GM21526 (cell line): ENCODE results near the gene MYH6.
"Not testable (repeated sequence)": the region's sequence is repeated elsewhere in the genome, so short reads cannot be mapped to it uniquely, and the experiment has no call there.

Experiments
- ATAC-seq: cut with Tn5 transposase; IDR thresholded peaks from one replicate; pipeline ENCODE4 v1.9.1; 2021; ENCODE audit warnings: moderate library complexity; ENCODE audit not compliant: unreplicated experiment, low FRiP score

Gene MYH6

GRCh38 chr14:23399591-23399990 lies 8.5 kb downstream of the MYH6 start:
- ATAC-seq: no peak

DNA sequence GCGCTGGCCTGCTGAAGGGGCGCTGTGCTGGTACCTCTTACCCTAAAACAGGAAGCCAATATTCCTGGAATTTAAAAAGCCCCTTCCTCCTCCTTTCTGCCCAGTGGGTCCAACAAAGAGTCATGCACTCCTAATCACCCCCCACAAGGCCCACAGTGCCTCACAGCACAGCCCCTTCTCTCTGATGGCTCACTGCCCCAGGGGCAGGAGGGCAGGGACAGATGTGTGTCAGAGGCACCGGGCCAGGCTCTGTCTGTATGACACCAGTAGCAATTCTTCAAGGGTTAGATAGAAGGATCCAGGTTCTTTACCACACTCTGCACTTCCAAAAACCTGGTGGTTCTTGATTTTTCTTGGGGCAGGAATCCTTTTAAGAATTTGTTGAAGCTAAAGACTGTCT lies 8.9 kb downstream of the MYH6 start:
- no peak for ATAC-seq

DNA sequence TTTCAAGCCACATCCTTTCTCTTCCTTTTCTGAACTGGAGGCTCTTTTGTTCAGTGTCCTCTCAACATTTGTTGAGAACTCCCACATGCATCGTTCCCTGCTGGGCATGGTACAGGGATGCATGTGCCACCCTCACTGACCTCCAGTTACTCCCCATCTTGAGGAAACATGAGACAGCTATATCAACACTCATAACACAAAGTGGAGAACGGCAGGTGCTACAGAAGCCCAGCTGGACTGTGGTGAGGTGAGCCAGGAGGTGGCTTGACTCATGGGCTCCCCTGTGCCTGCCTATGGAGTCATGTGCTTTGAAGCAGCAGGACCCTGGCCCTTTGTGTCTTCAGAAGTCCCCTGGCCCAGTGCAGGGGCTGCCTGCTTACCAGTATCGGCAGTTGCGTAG lies 9.7 kb downstream of the MYH6 start:
- no peak for ATAC-seq

DNA sequence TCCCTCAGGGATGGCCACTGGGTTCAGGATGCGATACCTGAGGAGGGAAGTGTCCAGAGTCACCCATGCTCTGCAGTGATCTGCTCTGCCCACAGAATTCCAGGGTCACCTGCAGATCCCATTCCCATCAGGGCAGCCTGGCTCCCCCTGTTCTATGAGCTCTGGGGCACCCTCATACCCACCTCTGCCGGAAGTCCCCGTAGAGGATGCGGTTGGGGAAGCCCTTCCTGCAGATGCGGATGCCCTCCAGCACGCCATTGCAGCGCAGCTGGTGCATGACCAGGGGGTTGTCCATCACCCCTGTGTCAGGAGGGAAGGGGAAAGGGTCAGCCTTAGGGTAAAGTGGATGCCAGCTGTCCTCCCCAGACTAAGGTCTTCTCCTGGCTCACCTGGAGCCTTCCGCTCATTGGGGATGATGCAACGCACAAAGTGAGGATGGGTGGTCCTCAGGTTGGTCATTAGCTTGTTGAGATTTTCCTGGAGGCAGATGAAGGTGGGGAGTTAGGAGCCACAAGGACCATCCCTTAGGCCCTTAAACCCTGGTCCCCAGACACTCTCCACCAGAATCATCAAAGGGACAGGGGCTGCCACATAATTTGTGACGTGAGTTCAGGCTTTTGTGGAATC lies 11.2 kb downstream of the MYH6 start:
- no peak for ATAC-seq

GRCh38 chr14:23396126-23396525 lies 11.9 kb downstream of the MYH6 start:
- ATAC-seq: no peak

DNA sequence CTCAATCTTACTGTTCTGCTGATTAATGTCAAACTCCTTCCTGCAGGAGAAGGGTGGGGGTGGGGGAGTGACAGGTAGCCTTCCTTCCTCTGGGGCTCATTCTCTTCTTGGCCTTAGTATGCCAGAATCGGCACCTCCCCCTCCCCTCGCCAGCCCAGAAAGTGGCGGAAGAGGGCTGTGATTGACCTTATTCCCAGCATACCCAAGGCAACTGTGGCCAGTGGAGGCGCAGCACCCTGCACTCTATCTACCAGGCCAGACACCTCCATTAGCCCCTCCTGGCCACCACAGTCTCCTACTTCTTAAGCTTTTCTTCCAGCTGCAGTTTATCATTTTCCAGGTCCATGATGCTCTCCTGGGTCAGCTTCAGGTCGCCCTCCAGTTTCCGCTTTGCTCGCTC lies 15.5 kb downstream of the MYH6 start:
- ATAC-seq: no peak

- ATAC-seq: not testable (repeated sequence)
Measured at GRCh38 chr14:23389871-23390270, 18.2 kb downstream of the MYH6 start.

DNA sequence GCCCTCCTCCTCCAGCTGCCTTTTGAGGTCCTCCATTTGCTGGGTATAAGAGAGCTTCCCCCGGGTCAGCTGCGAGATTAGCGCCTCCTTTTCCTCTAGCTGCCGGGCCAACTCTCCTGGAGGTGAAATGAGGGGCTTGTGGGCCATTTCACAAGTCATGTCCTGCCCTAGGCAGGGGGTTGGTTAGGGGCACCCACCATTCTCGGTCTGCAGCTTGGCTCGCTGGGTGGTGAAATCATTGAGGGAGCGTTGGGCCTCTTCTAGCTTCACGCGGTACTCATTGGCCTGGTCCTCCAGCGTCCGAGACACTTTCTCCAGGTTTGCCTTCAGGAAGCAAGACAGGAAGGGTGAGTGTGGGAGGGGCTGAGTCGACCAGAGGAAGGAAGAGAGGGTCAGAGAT lies 18.7 kb downstream of the MYH6 start:
- no peak for ATAC-seq

GRCh38 chr14:23388996-23389395 lies 19.1 kb downstream of the MYH6 start:
- no peak for ATAC-seq

GRCh38 chr14:23387916-23388882 lies 19.9 kb downstream of the MYH6 start:
- ATAC-seq: no peak

DNA sequence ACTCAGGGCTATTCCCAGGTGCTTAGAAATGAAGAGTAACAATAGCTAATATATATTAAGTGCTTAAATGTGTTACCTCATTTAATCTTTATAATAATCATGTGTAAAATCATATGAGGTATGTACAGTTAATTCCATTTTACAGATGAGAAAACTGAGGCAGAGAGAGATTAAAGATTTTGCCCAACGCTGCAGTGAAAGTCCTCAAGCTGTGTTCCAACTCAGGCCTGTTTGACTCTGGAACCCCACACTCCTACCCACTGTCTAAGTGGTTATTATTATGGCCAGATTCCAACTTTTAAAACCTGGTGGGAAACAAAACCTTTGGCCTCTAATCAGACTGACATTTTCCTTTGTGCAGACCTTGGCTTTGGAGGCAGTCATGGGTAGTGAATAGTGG lies 21.1 kb downstream of the MYH6 start:
- ATAC-seq: no peak

DNA sequence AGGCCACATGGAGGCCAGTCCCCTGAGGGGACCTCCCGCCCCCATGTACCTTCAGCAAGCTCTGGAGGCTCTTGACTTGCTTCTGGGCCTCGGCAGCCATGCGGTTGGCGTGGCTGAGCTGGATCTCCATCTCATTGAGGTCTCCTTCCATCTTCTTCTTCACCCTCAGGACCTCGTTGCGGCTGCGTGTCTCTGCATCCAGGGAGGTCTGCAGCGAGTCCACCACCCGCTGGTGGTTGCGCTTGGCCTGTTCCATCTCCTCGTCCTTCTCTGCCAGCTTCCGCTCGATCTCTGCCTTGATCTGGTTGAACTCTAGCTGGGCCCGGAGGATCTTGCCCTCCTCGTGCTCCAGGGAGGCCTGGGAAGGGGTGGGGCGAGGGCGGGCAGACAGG lies 21.8 kb downstream of the MYH6 start:
- ATAC-seq: not testable (repeated sequence)

DNA sequence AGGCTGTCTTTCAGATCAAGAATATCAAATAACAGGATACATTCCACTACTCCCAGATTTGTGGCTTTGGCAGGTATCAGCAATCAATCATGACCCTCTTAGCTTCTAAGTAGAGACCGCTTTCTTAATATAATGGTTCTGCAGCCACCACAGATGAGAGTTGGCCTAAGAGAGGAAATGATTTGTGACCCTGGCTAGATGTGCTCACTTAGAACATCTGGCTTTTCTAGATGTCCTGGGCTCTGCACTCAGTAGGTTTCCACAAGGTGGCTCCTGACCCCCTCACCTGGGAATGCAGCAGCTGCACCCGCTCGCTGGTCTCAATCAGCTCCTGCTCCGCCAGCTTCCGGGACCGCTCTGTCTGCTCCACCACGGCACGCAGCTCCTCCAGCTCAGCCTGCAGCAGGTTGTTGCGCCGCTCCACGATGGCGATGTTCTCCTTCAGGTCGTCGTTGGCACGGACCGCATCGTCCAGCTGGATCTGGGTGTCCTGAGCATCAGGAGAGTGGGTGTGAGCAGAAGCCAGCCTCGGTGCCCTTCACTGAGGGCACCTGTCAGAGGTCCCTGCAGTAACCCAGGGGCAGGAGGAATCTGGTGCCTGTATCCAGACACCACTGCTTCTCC lies 22.3 kb downstream of the MYH6 start:
- ATAC-seq: no peak

DNA sequence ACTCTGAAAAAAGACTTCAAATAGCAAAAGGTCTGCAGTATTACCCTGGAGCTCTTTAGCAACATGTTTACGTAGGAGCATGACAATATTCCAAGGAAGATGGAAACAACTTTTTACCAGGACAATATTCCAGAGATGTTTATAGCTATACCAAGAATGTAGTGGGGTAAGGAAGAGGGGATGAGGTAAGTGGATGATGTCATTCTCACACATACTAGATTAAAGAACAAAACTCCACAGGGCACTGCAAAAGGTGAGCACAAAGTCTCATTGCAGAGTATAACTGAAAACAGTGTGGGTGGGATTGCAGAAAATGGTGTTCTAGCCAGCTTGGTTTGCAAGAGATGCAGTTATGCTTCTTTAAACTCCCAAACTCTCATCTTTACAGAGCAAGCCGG lies 22.8 kb downstream of the MYH6 start:
- ATAC-seq: no peak

GRCh38 chr14:23384364-23385080 lies 23.6 kb downstream of the MYH6 start:
- ATAC-seq: no peak

DNA sequence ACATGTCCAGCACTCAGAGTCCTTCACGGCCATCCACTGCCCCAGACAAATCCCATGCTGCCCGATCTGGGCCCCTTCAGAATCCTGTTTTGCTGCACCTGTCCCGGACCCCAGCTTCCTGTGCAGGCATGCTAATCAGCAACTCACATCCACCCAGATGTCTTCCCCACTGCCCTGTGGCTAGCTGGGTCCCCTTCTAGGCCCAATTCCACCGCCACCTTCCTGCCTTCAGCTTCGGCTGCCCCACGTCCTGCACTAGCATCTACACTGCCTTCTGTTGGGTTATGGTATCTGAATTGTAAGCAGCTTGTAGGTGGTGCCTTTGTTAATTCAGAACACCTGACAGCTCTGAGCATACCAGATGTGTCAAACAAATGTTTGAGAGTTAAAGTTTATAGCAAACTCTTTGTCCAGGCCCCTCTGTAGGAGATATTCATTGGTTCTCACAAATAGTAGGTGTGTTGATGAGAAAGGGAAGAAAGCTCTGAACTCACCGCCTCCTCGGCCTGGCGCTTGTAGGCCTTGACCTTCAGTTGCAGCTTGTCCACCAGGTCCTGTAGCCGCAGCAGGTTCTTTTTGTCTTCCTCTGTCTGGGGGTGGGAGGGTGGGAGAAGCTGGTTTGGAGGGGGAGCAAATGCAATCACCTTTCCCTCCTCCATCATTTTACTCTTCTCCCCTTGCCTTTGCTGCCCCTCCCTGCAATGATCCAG lies 25.2 kb downstream of the MYH6 start:
- no peak for ATAC-seq

DNA sequence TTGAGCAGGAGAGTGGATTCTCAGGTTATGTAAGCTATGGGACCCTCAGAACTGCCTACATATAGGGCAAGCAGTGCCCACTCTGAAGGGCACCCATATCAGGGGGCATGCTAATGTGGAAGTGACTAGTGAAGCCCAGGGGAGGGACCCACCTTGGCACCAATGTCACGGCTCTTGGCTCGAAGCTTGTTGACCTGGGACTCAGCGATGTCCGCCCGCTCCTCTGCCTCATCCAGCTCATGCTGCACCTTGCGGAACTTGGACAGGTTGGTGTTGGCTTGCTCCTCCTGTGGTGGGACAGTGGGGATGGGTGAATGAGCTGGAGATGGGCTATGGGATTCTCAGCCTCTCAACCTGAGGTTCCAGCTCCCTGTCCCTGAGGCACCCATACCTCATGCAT lies 25.8 kb downstream of the MYH6 start:
- ATAC-seq: no peak

DNA sequence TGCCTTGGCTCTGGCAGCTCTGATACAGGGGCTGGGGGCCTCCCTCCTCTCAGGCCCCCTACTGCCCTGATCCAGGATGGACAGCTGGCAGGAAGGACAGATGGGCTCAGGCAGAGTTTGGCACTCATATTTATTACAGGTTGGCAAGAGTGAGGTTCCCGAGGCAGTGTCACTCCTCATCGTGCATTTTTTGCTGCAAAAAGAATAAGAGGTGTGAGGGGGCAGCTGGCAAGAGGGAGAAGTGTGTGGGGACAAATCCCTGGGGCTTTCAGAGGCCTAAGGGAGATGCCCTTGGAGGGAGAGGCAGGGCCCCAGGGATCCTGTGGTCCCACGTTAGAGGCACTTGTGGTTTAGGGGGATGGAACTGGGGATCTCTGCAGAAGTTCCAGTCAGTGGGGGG lies 26.2 kb downstream of the MYH6 start:
- ATAC-seq: no peak

- no peak for ATAC-seq
Measured at GRCh38 chr14:23380976-23381375, 27.1 kb downstream of the MYH6 start.

- no peak for ATAC-seq
Measured at GRCh38 chr14:23380197-23380914, 27.7 kb downstream of the MYH6 start.
